GM12892 (cell line): Measurements from ENCODE around the gene DPP6.

Experiments
- DNase-seq: peaks from one replicate; pipeline ENCODE4 v3.0.0; 2011; ENCODE audit not compliant: insufficient read length
- FAIRE-seq: peaks from 2 replicates; lab custom pipeline; 2011; peaks lifted over from hg19 to GRCh38; lab: Jason Lieb, UNC
- POLR2A ChIP-seq: IDR thresholded peaks from 2 replicates; pipeline ENCODE4 v1.6.1; 2011; ENCODE audit warnings: low read depth, low read length, control low read depth
- POLR2AphosphoS5 ChIP-seq: IDR thresholded peaks from 2 replicates; pipeline ENCODE4 v1.6.1; 2011; ENCODE audit warnings: low read depth, low read length, control low read depth
- TAF1 ChIP-seq: IDR thresholded peaks from 2 replicates; pipeline ENCODE4 v1.6.1; 2011; ENCODE audit warnings: low read depth, mild to moderate bottlenecking, control low read depth, low read length, borderline replicate concordance

Gene DPP6

GRCh38 chr7:154592388-154592787, 540.2 kb downstream of the DPP6 start:
- TF ChIP-seq TAF1 = no peak
- no peak for TF ChIP-seq POLR2A
- TF ChIP-seq POLR2AphosphoS5 = no peak
- no peak for DNase-seq
- no peak for FAIRE-seq

DNA sequence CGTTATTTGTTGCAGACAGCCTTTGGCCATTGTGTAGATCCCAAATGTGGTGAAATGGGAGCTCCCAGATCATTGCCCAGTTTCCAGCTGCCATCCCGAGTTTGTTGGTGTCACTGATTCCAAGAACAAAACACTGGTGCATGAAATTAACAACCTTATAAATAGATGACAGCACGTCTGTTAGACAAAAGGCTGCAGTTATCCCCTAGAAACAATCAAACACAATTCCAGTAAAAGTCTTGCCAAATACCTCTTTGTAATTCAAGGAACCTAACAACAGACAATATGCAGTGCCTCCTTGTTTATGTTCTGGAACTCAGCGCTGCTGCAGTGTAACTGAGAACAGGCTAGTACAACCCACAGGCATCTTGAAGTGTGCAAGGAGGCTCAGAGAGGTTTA, 546.2 kb downstream of the DPP6 start:
- DNase-seq (no peak), FAIRE-seq (no peak)
- no peak for TF ChIP-seq POLR2AphosphoS5
- TF ChIP-seq TAF1 = no peak
- no peak for TF ChIP-seq POLR2A

GRCh38 chr7:154598864-154599263, 546.7 kb downstream of the DPP6 start:
- DNase-seq (no peak), FAIRE-seq (no peak)
- TF ChIP-seq TAF1 (no peak), POLR2A (no peak)

- DNase-seq (no peak), FAIRE-seq (no peak)
- TF ChIP-seq POLR2AphosphoS5 (no peak), TAF1 (no peak), POLR2A (no peak)
Measured at GRCh38 chr7:154610903-154611302, 558.7 kb downstream of the DPP6 start.

DNA sequence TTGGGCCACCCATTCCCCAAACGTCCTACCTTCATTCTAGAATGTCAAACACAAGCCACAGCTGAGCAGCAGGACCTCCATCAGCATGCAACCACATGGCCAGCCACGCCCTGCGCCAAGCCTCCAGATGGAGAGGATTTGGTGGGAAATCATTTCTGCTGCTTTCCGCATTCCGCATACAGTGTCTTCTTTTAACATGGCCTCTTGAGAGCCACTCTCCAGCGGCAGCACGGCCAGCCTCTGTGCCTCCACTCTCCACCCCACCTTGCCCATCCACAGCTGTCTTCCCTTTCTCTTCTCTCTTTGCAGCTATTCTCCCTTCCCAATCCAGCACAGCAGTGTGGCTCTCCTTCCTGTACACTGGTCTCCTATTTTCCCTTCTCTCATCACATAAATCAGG, 561.6 kb downstream of the DPP6 start:
- DNase-seq = no peak
- no peak for TF ChIP-seq POLR2A
- FAIRE-seq = no peak

DNA sequence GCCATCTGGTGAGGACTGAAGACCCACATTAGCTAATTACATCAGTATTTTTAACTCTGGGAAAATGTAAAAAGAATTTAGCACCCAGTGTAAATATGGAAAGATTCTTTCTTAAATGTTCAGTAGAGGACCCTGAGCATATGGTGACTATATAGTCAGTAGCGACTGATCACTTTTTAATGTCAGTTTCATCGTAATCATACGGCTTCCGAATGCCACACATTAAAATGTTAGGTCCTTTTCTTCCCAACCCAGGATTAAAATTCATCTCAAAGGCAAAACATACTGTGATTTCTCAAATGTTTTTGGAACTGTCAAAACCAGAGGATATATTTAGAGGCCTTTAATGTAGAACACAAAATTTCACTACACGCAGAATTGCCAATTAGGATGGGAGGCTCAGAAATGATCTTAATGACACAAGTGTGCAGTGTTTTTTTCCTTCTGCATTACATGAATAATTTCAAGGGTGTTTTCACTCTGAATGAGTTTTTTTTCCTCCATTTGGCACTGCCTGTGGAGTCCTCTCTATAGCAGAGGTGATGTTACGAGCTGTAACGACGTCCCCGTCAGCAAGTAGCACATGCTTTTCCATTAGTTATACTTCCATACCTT, 568.0 kb downstream of the DPP6 start:
- FAIRE-seq = no peak
- no peak for DNase-seq
- TF ChIP-seq POLR2AphosphoS5 (no peak), POLR2A (no peak), TAF1 (no peak)

DNA sequence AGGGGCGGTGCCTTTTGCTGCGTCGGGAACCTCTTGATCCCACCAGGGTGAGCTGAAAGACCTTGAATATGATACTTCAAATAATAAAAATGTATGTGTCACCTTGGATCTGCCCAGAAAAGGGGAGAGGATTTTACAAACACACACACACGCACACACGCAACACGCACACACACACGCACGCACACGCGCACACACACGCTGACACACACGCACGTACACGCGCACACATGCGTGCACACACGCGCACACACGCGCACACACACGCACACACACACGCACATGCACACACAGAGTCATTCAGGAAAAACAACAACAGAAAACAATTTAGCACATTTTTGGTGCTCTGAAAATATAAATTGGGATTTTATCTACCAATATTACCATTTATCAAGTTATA, 571.2 kb downstream of the DPP6 start:
- DNase-seq = no peak
- TF ChIP-seq TAF1 (no peak), POLR2A (no peak), POLR2AphosphoS5 (no peak)
- FAIRE-seq = no peak

DNA sequence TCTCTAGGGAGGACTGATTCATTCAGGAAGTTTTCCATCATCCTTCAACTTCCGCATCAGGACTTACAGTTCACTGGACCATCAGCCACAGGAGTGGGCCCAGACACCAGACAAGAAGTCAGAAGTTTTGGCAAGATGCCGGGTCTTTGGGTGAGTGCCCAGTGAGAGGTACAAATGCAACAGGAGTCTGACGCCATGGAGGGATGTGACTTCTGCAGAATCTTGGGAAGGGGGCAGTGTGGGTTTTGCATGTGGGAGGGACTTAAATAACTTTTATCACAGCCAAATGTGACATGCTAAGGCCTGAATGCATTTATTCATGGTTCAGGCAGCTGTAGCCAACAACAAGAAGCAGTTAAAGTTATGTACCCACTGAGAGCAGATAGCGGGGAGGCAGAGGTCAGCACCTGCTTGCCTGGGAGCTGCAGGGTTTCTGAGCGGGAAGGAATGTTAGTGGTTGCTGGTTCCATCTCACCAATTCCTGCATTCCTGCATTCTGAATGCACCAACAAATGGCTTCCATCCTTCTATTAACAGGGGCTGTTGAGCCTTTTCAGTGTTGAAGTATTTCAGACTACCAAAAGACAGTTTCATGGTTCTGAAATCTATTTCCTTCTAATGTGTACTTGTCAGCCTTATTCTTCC, 575.6 kb downstream of the DPP6 start:
- DNase-seq (no peak), FAIRE-seq (no peak)
- TF ChIP-seq POLR2AphosphoS5 (no peak), POLR2A (no peak), TAF1 (no peak)

DNA sequence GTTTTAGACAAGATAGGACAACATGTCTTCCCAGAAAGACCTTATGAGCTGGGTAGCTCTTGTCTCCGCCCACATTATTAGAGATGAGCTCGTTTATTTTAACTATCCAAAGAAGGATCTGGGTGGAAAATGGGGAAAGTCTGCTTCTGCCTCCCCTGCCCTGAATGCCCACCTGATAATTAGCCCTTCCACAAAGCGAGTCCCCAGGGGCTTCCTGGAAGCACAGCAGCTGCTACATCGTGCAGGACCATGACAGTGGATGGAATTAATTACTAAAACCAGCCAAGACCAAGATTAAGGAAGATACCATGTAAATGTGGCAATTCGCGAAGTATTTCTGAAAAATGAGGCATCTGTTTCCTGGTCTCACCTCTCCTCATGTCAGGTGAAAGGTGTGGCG, 576.4 kb downstream of the DPP6 start:
- FAIRE-seq = no peak
- TF ChIP-seq POLR2A (no peak), POLR2AphosphoS5 (no peak), TAF1 (no peak)
- no peak for DNase-seq

- no peak for DNase-seq
- no peak for TF ChIP-seq TAF1
- TF ChIP-seq POLR2AphosphoS5 = no peak
- TF ChIP-seq POLR2A = no peak
- FAIRE-seq = no peak
Measured at GRCh38 chr7:154631162-154631561, 579.0 kb downstream of the DPP6 start.

DNA sequence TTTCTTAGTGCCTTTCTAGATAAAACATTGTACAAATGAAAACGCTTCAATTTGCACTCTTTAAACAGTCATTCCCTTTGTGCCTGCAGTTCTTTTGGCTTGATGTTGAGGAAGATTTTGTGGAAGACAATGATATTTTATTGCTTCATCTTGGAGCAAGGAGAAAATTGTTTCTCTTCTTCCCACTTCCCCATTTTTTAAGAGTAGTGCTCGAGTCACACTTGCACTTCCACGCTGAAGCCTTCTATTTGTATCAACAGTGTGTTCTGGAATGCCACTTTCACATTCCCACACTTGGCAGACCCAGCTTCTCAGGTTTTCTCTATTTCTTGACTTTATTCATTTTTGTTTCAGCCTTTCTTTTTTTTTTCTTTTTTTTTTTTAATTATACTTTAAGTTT, 581.4 kb downstream of the DPP6 start:
- DNase-seq (no peak), FAIRE-seq (no peak)
- TF ChIP-seq POLR2AphosphoS5 (no peak), TAF1 (no peak), POLR2A (no peak)

DNA sequence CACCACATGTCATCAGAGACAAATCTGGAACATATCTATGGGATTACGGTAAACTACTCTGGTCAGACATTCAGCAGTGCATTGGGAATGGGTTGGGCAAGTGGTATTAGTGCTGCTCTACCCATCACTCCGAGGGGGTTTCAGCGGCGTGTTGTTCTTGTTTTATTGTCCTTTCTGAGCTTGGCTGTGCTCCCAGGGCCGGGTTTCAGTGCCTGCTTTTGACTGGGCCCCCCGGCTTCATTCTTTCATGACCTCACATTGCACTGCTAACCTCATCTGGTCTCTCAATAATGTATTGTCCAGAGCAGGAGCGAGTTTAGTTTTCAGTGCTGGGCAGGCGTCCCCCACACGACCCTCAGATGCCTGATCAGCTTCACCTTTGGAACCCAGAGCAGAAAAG, 586.1 kb downstream of the DPP6 start:
- no peak for TF ChIP-seq POLR2A
- no peak for TF ChIP-seq POLR2AphosphoS5
- TF ChIP-seq TAF1 = no peak
- FAIRE-seq (no peak), DNase-seq (no peak)
